Parathyroid adenoma (tissue), 2 donors: Measurements from ENCODE around the gene KIAA1549.

ENCODE experiments used
- H2AFZ ChIP-seq: fragments of 300-600 bp; sonication (generic); one replicate; pipeline ENCODE4 v1.7.0; 2017; ENCODE audit warnings: antibody characterized with exemption, mild to moderate bottlenecking
- H3K27ac ChIP-seq: fragments of 300-600 bp; sonication (generic); one replicate; pipeline ENCODE4 v1.7.0; 2017
- H3K27me3 ChIP-seq: fragments of 300-600 bp; sonication (generic); one replicate; pipeline ENCODE4 v1.7.0; 2017; ENCODE audit warnings: low read length; ENCODE audit not compliant: control insufficient read depth, insufficient read depth
- H3K36me3 ChIP-seq: fragments of 300-600 bp; sonication (generic); one replicate; pipeline ENCODE4 v1.7.0; 2017; ENCODE audit warnings: low read length; ENCODE audit not compliant: control insufficient read depth, insufficient read depth
- H3K4me1 ChIP-seq: fragments of 300-600 bp; sonication (generic); one replicate; pipeline ENCODE4 v1.7.0; 2017; ENCODE audit warnings: control low read depth
- H3K4me2 ChIP-seq: fragments of 300-600 bp; sonication (generic); one replicate; pipeline ENCODE4 v1.7.0; 2017; ENCODE audit warnings: low read length
- H3K4me3 ChIP-seq: fragments of 300-600 bp; sonication (generic); one replicate; pipeline ENCODE4 v1.7.0; 2017; ENCODE audit warnings: low read depth, low read length
- H3K79me2 ChIP-seq: fragments of 300-600 bp; sonication (generic); one replicate; pipeline ENCODE4 v1.7.0; 2017; ENCODE audit warnings: control low read depth
- H3K9ac ChIP-seq: fragments of 300-600 bp; sonication (generic); one replicate; pipeline ENCODE4 v1.7.0; 2017; ENCODE audit warnings: mild to moderate bottlenecking
- H3K9me3 ChIP-seq: fragments of 300-600 bp; sonication (generic); one replicate; pipeline ENCODE4 v1.7.0; 2017; ENCODE audit warnings: low read length; ENCODE audit not compliant: control insufficient read depth
- TF ChIP-seq, protein P1 (sequence below): fragments of 300-600 bp; sonication (generic); IDR thresholded peaks from one replicate; pipeline ENCODE4 v1.7.0; 2017; ENCODE audit warnings: antibody characterized with exemption, mild to moderate bottlenecking
- donor health status: primary hyperparathyroidism.

The KIAA1549 gene

DNA sequence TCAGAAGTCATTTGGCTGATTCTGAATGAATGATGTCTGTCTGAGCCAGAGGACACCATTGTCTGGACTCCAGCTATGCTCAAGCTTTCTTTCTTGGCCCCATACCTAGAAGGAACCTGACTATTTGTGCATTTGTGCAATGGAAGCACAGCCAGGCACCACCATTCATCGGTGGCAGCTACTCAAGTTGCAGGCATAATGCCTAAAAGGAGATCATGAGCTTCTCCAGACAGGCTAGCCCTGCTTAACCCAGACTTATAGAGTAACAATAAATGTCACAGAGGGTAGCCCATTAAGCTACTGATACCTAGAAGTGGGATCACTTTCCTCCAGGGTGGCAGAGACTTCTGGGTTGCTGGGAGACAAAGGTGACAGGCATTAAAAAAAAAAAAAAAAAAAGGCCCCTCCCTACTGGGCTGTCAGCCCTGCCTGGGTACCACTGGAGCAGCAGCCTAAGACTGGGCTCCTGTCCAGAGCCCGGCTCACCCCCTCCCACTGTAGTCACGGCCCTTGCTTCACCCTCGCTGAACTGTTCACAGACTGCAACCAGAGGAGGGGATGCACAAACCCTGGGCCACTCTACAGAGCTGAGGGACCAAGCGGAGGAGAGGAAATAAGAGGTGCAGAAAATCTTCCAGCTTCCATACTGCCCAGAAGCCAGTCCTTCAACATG, 107.8 kb downstream of the KIAA1549 start:
- Histone ChIP-seq H3K4me1 (peaks cover 10% of the 10 kb centered on the region), H3K27me3 (no peaks in the 10 kb centered on the region), H3K9me3 (no peaks in the 10 kb centered on the region), H3K4me3 (no peak overlapping the region), H3K4me2 (no peak overlapping the region), H3K9ac (no peak overlapping the region), H2AFZ (no peak overlapping the region), H3K27ac (no peak overlapping the region), H3K36me3 (no peaks in the 10 kb centered on the region), H3K79me2 (no peaks in the 10 kb centered on the region)
- TF ChIP-seq, protein P1, sequence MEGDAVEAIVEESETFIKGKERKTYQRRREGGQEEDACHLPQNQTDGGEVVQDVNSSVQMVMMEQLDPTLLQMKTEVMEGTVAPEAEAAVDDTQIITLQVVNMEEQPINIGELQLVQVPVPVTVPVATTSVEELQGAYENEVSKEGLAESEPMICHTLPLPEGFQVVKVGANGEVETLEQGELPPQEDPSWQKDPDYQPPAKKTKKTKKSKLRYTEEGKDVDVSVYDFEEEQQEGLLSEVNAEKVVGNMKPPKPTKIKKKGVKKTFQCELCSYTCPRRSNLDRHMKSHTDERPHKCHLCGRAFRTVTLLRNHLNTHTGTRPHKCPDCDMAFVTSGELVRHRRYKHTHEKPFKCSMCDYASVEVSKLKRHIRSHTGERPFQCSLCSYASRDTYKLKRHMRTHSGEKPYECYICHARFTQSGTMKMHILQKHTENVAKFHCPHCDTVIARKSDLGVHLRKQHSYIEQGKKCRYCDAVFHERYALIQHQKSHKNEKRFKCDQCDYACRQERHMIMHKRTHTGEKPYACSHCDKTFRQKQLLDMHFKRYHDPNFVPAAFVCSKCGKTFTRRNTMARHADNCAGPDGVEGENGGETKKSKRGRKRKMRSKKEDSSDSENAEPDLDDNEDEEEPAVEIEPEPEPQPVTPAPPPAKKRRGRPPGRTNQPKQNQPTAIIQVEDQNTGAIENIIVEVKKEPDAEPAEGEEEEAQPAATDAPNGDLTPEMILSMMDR, result no peak

DNA sequence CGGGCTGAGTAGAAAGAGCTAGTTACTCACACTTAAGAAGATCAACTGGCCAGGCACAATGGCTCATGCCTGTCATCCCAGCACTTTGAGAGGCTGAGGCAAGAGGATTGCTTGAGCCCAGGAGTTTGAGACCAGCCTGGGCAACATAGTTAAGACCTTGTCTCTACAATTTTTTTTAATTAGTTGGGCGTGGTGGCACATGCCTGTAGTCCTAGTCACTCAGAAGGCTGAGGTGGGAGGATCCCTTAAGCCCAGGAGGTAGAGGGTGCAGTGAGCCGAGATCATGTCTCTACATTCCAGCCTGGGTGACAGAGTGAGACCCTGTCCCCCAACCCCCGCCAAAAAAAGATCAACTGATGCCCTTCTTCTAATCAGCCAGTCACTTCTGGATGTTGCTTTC, 108.6 kb downstream of the KIAA1549 start:
- no peak overlapping the region for H3K9ac ChIP-seq
- no peak overlapping the region for H3K4me3 ChIP-seq
- H3K4me2 ChIP-seq, result no peak overlapping the region
- TF ChIP-seq, protein P1, result no peak
- H3K27me3 ChIP-seq, result no peaks in the 10 kb centered on the region
- no peaks in the 10 kb centered on the region for H3K36me3 ChIP-seq
- H3K4me1 ChIP-seq, result peaks cover 10% of the 10 kb centered on the region
- H3K79me2 ChIP-seq, result no peaks in the 10 kb centered on the region
- H3K27ac ChIP-seq, result no peak overlapping the region
- H2AFZ ChIP-seq, result no peak overlapping the region
- H3K9me3 ChIP-seq, result no peaks in the 10 kb centered on the region

DNA sequence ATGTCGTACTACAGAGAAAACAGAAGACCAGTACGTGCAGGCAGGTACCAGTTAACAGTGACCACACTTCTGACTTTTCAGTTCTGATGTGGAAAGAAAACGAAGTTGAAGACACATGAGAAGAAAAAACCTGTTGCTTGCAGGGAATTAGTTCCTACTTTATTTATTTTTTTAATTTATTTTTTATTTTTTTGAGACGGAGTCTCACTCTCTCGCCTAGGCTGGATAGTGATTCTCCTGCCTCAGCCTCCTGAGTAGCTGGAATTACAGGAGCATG, 109.4 kb downstream of the KIAA1549 start:
- H3K27me3 ChIP-seq, result no peaks in the 10 kb centered on the region
- no peak overlapping the region for H2AFZ ChIP-seq
- H3K4me1 ChIP-seq, result peaks cover 10% of the 10 kb centered on the region
- no peak overlapping the region for H3K9ac ChIP-seq
- H3K4me2 ChIP-seq, result no peak overlapping the region
- TF ChIP-seq, protein P1, result no peak
- no peaks in the 10 kb centered on the region for H3K36me3 ChIP-seq
- H3K79me2 ChIP-seq, result no peaks in the 10 kb centered on the region
- no peak overlapping the region for H3K4me3 ChIP-seq
- no peaks in the 10 kb centered on the region for H3K9me3 ChIP-seq
- no peak overlapping the region for H3K27ac ChIP-seq

DNA sequence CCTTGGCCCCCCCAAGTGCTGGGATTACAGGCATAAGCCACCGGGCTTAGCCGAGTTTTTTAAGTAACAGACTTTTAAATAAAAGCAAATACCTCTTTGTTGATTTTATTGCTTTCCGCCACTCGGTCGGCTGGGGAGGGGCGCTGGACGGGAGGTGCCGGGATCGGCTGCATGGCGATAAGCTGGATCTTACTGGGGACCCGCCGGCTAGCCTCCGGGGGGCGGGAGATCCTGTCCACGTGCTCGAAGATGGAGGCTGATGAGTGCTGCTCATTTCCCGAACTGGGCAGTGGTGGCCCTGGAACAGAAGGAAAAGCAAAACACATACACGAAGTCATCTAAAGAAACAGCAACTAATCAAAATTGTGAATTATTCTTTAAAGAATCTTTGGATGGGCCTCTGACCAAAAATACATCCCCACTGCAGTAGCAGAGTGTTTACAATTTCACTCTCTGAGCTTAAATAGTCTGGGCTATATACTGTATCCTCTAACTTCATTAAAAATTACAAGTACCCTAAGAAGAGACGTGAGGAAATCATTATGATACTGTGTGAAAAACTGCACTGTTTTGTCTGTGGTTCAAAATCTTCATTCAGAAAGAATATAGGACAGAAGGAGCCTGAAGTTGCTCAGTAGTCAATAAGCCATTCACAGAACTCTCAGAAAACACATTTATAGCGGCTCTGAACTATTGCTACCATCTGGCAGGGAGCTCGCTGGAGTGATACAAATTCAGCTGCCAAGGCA, 110.0 kb downstream of the KIAA1549 start:
- Histone ChIP-seq H3K79me2 (no peaks in the 10 kb centered on the region), H2AFZ (no peak overlapping the region), H3K4me3 (no peak overlapping the region), H3K9ac (no peak overlapping the region), H3K4me2 (no peak overlapping the region), H3K9me3 (no peaks in the 10 kb centered on the region), H3K4me1 (peaks cover 5% of the 10 kb centered on the region), H3K27ac (no peak overlapping the region), H3K27me3 (no peaks in the 10 kb centered on the region), H3K36me3 (no peaks in the 10 kb centered on the region)
- TF ChIP-seq, protein P1, result no peak

DNA sequence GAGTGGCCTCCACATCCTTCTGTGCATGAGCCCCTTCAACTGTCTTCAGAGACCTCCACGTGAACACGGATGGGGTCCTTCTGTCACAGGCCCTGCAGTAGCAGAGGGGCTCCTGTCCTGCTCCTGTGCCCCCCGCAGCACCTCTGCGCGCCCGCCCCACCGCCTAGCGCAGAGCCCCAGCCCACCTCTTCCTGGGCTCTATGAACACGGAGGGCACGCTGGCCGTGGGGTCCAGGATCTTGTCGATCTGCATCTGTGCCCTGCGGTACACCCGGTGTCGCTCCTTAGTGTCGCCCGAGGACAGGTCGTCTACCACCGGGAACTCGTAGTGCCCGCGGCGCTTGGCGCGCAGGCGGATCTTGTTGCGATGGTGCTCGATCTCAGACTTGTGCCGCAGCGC, 111.8 kb downstream of the KIAA1549 start:
- no peak overlapping the region for H3K4me2 ChIP-seq
- no peak overlapping the region for H3K27ac ChIP-seq
- H2AFZ ChIP-seq, result no peak overlapping the region
- H3K4me1 ChIP-seq, result peaks cover 4% of the 10 kb centered on the region
- H3K36me3 ChIP-seq, result no peaks in the 10 kb centered on the region
- H3K79me2 ChIP-seq, result no peaks in the 10 kb centered on the region
- H3K9me3 ChIP-seq, result no peaks in the 10 kb centered on the region
- TF ChIP-seq, protein P1, result no peak
- no peaks in the 10 kb centered on the region for H3K27me3 ChIP-seq
- no peak overlapping the region for H3K9ac ChIP-seq
- H3K4me3 ChIP-seq, result no peak overlapping the region
